Endothelial cell of umbilical vein (primary cell): ENCODE results near the gene UBE2S. TPM values are rescaled to one million over a fixed set of nuclear protein-coding genes. Genes with fewer than 3 reads are reported as not detected.

Experiments used
- BruUV-seq: library from RNA; stranded (reverse); fragments of 400-500 nt; replicated peaks from 2 replicates; lab custom pipeline; 2021; lab: Mats Ljungman, UMichigan
- CTCF ChIA-PET: fragments of 300-600, 350-600 bp; sonication (Branson Sonifier 250); formaldehyde crosslinking; loops from one replicate; lab custom pipeline; 2021; ENCODE audit warnings: antibody characterized with exemption, inconsistent platforms; lab: Charles Lee
- POLR2A ChIA-PET: fragments of 300-600, 350-600 bp; sonication (Branson Sonifier 250); formaldehyde crosslinking; loops from one replicate; lab custom pipeline; 2021; ENCODE audit warnings: antibody characterized with exemption, inconsistent platforms; lab: Charles Lee
- DNase-seq: peaks from one replicate; pipeline ENCODE4 v3.0.0-alpha.2; 2011; ENCODE audit warnings: low read depth, low spot score
- FAIRE-seq: peaks from 2 replicates; lab custom pipeline; 2011; peaks lifted over from hg19 to GRCh38; lab: Jason Lieb, UNC
- H2AFZ ChIP-seq: 2 replicates; pipeline ENCODE4 v1.6.0; 2012; ENCODE audit warnings: low read depth, low read length, control low read depth, inconsistent platforms
- H3K27ac ChIP-seq: 2 replicates; pipeline ENCODE4 v1.5.1; 2011; ENCODE audit warnings: low read depth, mild to moderate bottlenecking, control low read depth, low read length, moderate library complexity; ENCODE audit not compliant: insufficient read depth
- H3K27me3 ChIP-seq, 2 experiments: 2 replicates each; pipeline versions ENCODE4 v1.6.0 to v1.6.1; 2011; ENCODE audit warnings: low read length in 2 of 2, mixed read lengths in 1 of 2; ENCODE audit not compliant: control insufficient read depth in 2 of 2, insufficient read depth in 2 of 2
- H3K36me3 ChIP-seq, 2 experiments: 2 replicates in 1 of 2; 3 replicates in 1 of 2; pipeline ENCODE4 v1.5.1; 2011; ENCODE audit warnings: low read length in 2 of 2, mild to moderate bottlenecking in 1 of 2, moderate library complexity in 1 of 2; ENCODE audit not compliant: control insufficient read depth in 2 of 2, insufficient read depth in 2 of 2; ENCODE audit errors: extremely low read depth in 1 of 2
- H3K4me1 ChIP-seq: 3 replicates; pipeline ENCODE4 v1.5.1; 2011; ENCODE audit warnings: mild to moderate bottlenecking, low read length; ENCODE audit not compliant: control insufficient read depth, insufficient read depth; ENCODE audit errors: extremely low read depth
- H3K4me2 ChIP-seq: 2 replicates; pipeline ENCODE4 v1.6.1; 2011; ENCODE audit warnings: low read length, control low read depth, mixed read lengths; ENCODE audit not compliant: insufficient read depth
- H3K4me3 ChIP-seq, 3 experiments: fragments of 200-600 bp in 1 of 3; sonication (generic), shearing (Covaris generic) in 1 of 3; replicated peaks in 1 of 3; 2 replicates each; pipeline ENCODE4 v1.5.1; 2011 to 2016; ENCODE audit warnings: control low read depth in 3 of 3, low read length in 3 of 3, mild to moderate bottlenecking in 2 of 3, inconsistent platforms in 1 of 3, low read depth in 1 of 3, moderate library complexity in 1 of 3; ENCODE audit not compliant: insufficient read depth in 1 of 3
- H3K79me2 ChIP-seq: 2 replicates; pipeline ENCODE4 v1.6.0; 2012; ENCODE audit warnings: low read length, inconsistent platforms; ENCODE audit not compliant: control insufficient read depth, insufficient read depth
- H3K9ac ChIP-seq: replicated peaks from 2 replicates; pipeline ENCODE3; 2011; ENCODE audit warnings: low read length, control low read depth; ENCODE audit not compliant: insufficient read depth; ENCODE audit errors: extremely low read depth
- H3K9me1 ChIP-seq: replicated peaks from 3 replicates; pipeline ENCODE4 v1.6.0; 2011; ENCODE audit warnings: mild to moderate bottlenecking, low read length; ENCODE audit not compliant: control insufficient read depth, insufficient read depth; ENCODE audit errors: extremely low read depth
- H3K9me3 ChIP-seq: replicated peaks from 2 replicates; pipeline ENCODE4 v1.5.1; 2012; ENCODE audit warnings: low read length, inconsistent platforms; ENCODE audit not compliant: control insufficient read depth, insufficient read depth
- H4K20me1 ChIP-seq: replicated peaks from 2 replicates; pipeline ENCODE3; 2011; ENCODE audit warnings: mild to moderate bottlenecking, low read length; ENCODE audit not compliant: control insufficient read depth, insufficient read depth; ENCODE audit errors: extremely low read depth
- EZH2 ChIP-seq: IDR thresholded peaks from 2 replicates; pipeline ENCODE4 v1.6.1; 2012; ENCODE audit warnings: borderline replicate concordance, low read depth, mild to moderate bottlenecking, moderate library complexity, low read length, inconsistent platforms; ENCODE audit not compliant: severe bottlenecking
- FOS ChIP-seq: IDR thresholded peaks from 2 replicates; pipeline ENCODE4 v1.6.1; 2011; ENCODE audit warnings: mild to moderate bottlenecking, low read length, moderate library complexity, borderline replicate concordance; ENCODE audit not compliant: insufficient read depth
- GATA2 ChIP-seq: IDR thresholded peaks from 2 replicates; pipeline ENCODE4 v1.7.0; 2011; ENCODE audit warnings: low read depth, mild to moderate bottlenecking, moderate library complexity, mixed read lengths, low read length; ENCODE audit not compliant: insufficient read length, insufficient read depth
- JUN ChIP-seq: IDR thresholded peaks from 2 replicates; pipeline ENCODE4 v1.6.1; 2011; ENCODE audit warnings: borderline replicate concordance, low read depth; ENCODE audit not compliant: insufficient read length, insufficient read depth
- MYC ChIP-seq: IDR thresholded peaks from one replicate; pipeline ENCODE4 v1.6.1; 2011; ENCODE audit warnings: mild to moderate bottlenecking, low read depth, low read length
- POLR2A ChIP-seq: IDR thresholded peaks from 2 replicates; pipeline ENCODE4 v1.6.1; 2012; ENCODE audit warnings: low read depth, mild to moderate bottlenecking, control low read depth, low read length
- POLR2AphosphoS5 ChIP-seq: IDR thresholded peaks from 2 replicates; pipeline ENCODE4 v1.6.1; 2012; ENCODE audit warnings: low read depth, mild to moderate bottlenecking, control low read depth, low read length, moderate library complexity; ENCODE audit not compliant: insufficient read depth
- dilution Hi-C: fragments of 300-500 bp; cut with MboI; formaldehyde crosslinking; loops from one replicate; pipeline ENCODE4 v1.15.0; 2019; ENCODE audit warnings: low sequenced_read_pairs; ENCODE audit not compliant: extremely low pct_ligation_motif_present
- intact Hi-C: fragments of 100-400 bp; cut with micrococcal nuclease; formaldehyde crosslinking; loops from one replicate; pipeline ENCODE4 v1.10.0; 2022
- polyA plus RNA-seq, 4 experiments: library from polyadenylated mRNA; depleted of rRNA in 3 of 4; stranded (reverse) in 3 of 4; unstranded in 1 of 4; fragments of >200 nt; gene quantifications; 2 replicates each; pipeline versions ENCODE4 v1.2.1 to v1.2.3, GENCODE V29; 2011 to 2012; ENCODE audit warnings: missing spikeins in 1 of 4
- total RNA-seq: library from RNA; stranded (reverse); gene quantifications from 2 replicates; pipeline ENCODE4 v1.2.3, GENCODE V29; 2021
- TF ChIP-seq, protein P1 (sequence below), 2 donors: IDR thresholded peaks; 1 replicate in 1 of 2; 2 replicates in 1 of 2; pipeline ENCODE4 v1.5.1; 2011; ENCODE audit warnings: low read length in 2 of 2, mild to moderate bottlenecking in 2 of 2, moderate library complexity in 2 of 2, control low read depth in 1 of 2, inconsistent platforms in 1 of 2, low read depth in 1 of 2; ENCODE audit not compliant: insufficient read depth in 1 of 2; ENCODE audit errors: extremely low read depth in 1 of 2
- TF ChIP-seq, protein P2 (sequence below): IDR thresholded peaks from 2 replicates; pipeline ENCODE4 v1.6.1; 2011; ENCODE audit not compliant: insufficient read depth, insufficient read length

The UBE2S gene
- total and polyA plus RNA-seq, 2 donors (not counting 3 experiments of a cell fraction or from before 2014, with no cell fraction given): 183 to 257 TPM

GRCh38 chr19:55360902-55361301 is 46.7 kb downstream of the UBE2S start:
- no peaks in the 10 kb centered on the region for H3K36me3 ChIP-seq
- POLR2A ChIA-PET: no interaction called here
- intact Hi-C loops: no loop called here
- no TSS peak for BruUV-seq
- no peaks in the 10 kb centered on the region for H3K9me1 ChIP-seq
- H2AFZ ChIP-seq: no peak overlapping the region
- no peak overlapping the region for H3K27ac ChIP-seq
- H3K4me2 ChIP-seq: no peak overlapping the region
- peaks cover 3 to 4% of the 10 kb centered on the region in 2 experiments for H3K27me3 ChIP-seq
- FAIRE-seq (no peak), DNase-seq (no peak)
- CTCF ChIA-PET: no interaction called here
- H3K4me1 ChIP-seq: no peaks in the 10 kb centered on the region
- TF ChIP-seq MYC: no peak
- no peak for TF ChIP-seq GATA2
- no peak for TF ChIP-seq JUN
- TF ChIP-seq POLR2A: no peak
- TF ChIP-seq FOS: no peak
- H4K20me1 ChIP-seq: no peaks in the 10 kb centered on the region
- H3K79me2 ChIP-seq: no peaks in the 10 kb centered on the region
- dilution Hi-C loops: no loop called here
- no peaks in the 10 kb centered on the region for H3K9me3 ChIP-seq
- H3K9ac ChIP-seq: no peak overlapping the region
- no peak overlapping the region for H3K4me3 ChIP-seq

DNA sequence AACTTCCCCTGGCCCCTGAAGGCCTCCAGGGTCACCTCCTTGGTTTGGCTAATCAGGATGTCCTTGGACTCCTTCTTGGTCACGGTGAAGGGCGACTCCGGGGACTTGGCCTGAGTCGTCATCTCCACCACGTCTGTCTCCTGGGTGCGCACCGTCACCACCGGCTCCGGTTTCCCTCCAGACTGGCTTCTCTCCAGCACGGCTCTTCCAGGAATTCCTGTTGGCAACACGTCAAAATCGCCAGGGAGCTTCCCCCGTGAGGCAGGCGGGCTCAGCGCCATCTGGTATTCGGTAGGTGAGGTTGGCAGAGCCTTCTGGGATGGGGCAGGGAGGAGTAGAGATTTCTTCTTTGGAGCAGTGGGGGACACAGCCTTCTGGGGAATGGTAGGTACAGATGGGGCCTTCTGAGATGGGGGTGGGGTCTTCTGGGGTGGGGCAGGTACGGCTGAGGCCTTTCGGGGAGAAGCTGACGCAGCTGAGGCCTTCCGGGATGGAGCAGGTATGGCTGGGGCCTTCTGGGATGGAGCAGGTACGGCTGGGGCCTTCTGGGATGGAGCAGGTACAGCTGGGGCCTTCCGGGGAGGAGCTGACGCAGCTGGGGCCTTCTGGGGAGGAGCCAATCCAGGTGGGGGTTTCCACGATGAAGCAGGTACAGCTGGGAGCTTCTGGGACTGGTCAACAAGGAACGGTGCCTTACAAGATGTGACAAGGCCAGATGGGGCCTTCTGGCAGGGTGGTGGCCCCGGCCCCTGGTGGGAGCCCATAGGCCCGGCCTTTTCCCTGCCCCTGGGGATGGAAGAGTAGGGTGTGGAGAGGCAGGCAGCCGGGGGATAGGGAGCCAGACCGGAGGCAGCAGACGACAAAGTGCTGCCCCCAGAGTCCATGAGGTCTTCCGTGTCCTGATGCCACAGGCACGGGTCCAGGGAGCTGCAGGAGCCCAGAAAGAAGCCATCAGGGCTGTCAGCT is 48.4 kb downstream of the UBE2S start:
- Histone ChIP-seq H3K9me3 (no peaks in the 10 kb centered on the region), H3K36me3 (no peaks in the 10 kb centered on the region), H3K27ac (no peak overlapping the region), H3K4me2 (no peak overlapping the region), H2AFZ (no peak overlapping the region), H3K27me3 (peaks cover 11 to 12% of the 10 kb centered on the region in 2 experiments), H3K4me3 (no peak overlapping the region), H3K4me1 (no peaks in the 10 kb centered on the region), H3K9me1 (no peaks in the 10 kb centered on the region), H4K20me1 (no peaks in the 10 kb centered on the region), H3K9ac (no peak overlapping the region), H3K79me2 (no peaks in the 10 kb centered on the region)
- intact Hi-C loops: no loop called here
- DNase-seq (no peak), FAIRE-seq (no peak)
- POLR2A ChIA-PET: interaction anchor here (0.9 to 1.0 kb wide), 2 partner anchors 10 to 20 kb away, joined by 3 to 7 read pairs; partner anchors contain the start of gene KMT5C
- CTCF ChIA-PET: no interaction called here
- TF ChIP-seq POLR2A (no peak), JUN (no peak), POLR2AphosphoS5 (no peak), EZH2 (no peak), GATA2 (no peak), FOS (no peak), MYC (no peak)
- TF ChIP-seq, protein P1, sequence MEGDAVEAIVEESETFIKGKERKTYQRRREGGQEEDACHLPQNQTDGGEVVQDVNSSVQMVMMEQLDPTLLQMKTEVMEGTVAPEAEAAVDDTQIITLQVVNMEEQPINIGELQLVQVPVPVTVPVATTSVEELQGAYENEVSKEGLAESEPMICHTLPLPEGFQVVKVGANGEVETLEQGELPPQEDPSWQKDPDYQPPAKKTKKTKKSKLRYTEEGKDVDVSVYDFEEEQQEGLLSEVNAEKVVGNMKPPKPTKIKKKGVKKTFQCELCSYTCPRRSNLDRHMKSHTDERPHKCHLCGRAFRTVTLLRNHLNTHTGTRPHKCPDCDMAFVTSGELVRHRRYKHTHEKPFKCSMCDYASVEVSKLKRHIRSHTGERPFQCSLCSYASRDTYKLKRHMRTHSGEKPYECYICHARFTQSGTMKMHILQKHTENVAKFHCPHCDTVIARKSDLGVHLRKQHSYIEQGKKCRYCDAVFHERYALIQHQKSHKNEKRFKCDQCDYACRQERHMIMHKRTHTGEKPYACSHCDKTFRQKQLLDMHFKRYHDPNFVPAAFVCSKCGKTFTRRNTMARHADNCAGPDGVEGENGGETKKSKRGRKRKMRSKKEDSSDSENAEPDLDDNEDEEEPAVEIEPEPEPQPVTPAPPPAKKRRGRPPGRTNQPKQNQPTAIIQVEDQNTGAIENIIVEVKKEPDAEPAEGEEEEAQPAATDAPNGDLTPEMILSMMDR (IDR thresholded peaks at IDR 0.05; ENCODE audit: extremely low read depth in 1 of 2, insufficient read depth in 1 of 2, low read depth in 1 of 2, low read length in 2 of 2): no peak
- TF ChIP-seq, protein P2, sequence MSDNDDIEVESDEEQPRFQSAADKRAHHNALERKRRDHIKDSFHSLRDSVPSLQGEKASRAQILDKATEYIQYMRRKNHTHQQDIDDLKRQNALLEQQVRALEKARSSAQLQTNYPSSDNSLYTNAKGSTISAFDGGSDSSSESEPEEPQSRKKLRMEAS: no peak
- no TSS peak for BruUV-seq
- dilution Hi-C loops: no loop called here
